ENCODE measurements around the gene TAS1R3. TPM values are rescaled to one million over a fixed set of nuclear protein-coding genes. Genes with fewer than 3 reads are reported as not detected.
"Not testable (repeated sequence)": the region's sequence is repeated elsewhere in the genome, so short reads cannot be mapped to it uniquely, and the experiment has no call there.

TAS1R3 gene
- total RNA-seq, 4 donors from 2014 or later: 0.13 to 0.57 (median 0.30) TPM

- H3K36me3 ChIP-seq: peaks cover 39 to 87% (median 40%) of the 10 kb centered on the region in 3 donors
These were observed 15.6 kb upstream of the TAS1R3 start for GRCh38 chr1:1315435-1315954.

GRCh38 chr1:1316199-1316598, 14.9 kb upstream of the TAS1R3 start:
- Histone ChIP-seq H3K4me1 (peaks cover 15 to 62% (median 24%) of the 10 kb centered on the region in 3 donors), H3K36me3 (peaks cover 35 to 87% (median 40%) of the 10 kb centered on the region in 3 donors), H3K27ac (peak overlapping the region in 1 of 4 donors; percentile 87)
- H3K4me3 ChIP-seq; H3K27me3 ChIP-seq; DNase-seq; intact Hi-C loops (cut with DNase I); H3K9me3 ChIP-seq: not testable (repeated sequence)
- WGBS, 2 donors: 81 to 87% methylated on average over 8 of the region's 8 CpGs

More at GRCh38 chr1:1315435-1315954, 15.6 kb upstream of the TAS1R3 start:
- no peak overlapping the region for H3K4me3 ChIP-seq
- WGBS, 2 donors: 81 to 84% methylated on average over 3 to 8 of the region's 26 CpGs
- peak overlapping the region in 1 of 4 donors; percentile 17 for H3K27ac ChIP-seq
- no peak for TF ChIP-seq CTCF (IDR thresholded peaks at IDR 0.05)
- no peak for TF ChIP-seq POLR2A (IDR thresholded peaks at IDR 0.05)
- intact Hi-C loops (cut with DNase I): no loop called here
- H3K27me3 ChIP-seq: no peaks in the 10 kb centered on the region
- H3K9me3 ChIP-seq: no peaks in the 10 kb centered on the region
- no peak for DNase-seq
- H3K4me1 ChIP-seq: peaks cover 22 to 62% (median 22%) of the 10 kb centered on the region in 3 donors

- intact Hi-C loops (cut with DNase I): no loop called here
- H3K4me1 ChIP-seq: peaks cover 15 to 66% (median 34%) of the 10 kb centered on the region in 3 donors
- peak overlapping the region; percentile 50 to 87 (median 82) for H3K27ac ChIP-seq
- no peaks in the 10 kb centered on the region for H3K9me3 ChIP-seq
- WGBS, 2 donors: 70 to 84% methylated on average over 6 of the region's 6 CpGs
- no peak overlapping the region for H3K4me3 ChIP-seq
- TF ChIP-seq CTCF (IDR thresholded peaks at IDR 0.05): no peak
- TF ChIP-seq POLR2A (IDR thresholded peaks at IDR 0.05): no peak
- H3K36me3 ChIP-seq: peaks cover 28 to 85% (median 39%) of the 10 kb centered on the region in 3 donors
- no peaks in the 10 kb centered on the region for H3K27me3 ChIP-seq
- no peak for DNase-seq
These were observed 13.7 kb upstream of the TAS1R3 start for GRCh38 chr1:1317420-1317819.

- Histone ChIP-seq H3K4me1 (peaks cover 20 to 74% (median 40%) of the 10 kb centered on the region in 3 donors), H3K27me3 (no peaks in the 10 kb centered on the region), H3K9me3 (no peaks in the 10 kb centered on the region), H3K4me3 (no peak overlapping the region), H3K36me3 (peaks cover 20 to 84% (median 31%) of the 10 kb centered on the region in 3 donors), H3K27ac (peak overlapping the region; percentile 50 to 87 (median 82))
- intact Hi-C loops (cut with DNase I): no loop called here
- WGBS, 2 donors: 33 to 36% methylated on average over 3 to 9 of the region's 9 CpGs
- no peak for DNase-seq
- no peak for TF ChIP-seq CTCF (IDR thresholded peaks at IDR 0.05)
- no peak for TF ChIP-seq POLR2A (IDR thresholded peaks at IDR 0.05)
These were observed 12.9 kb upstream of the TAS1R3 start for GRCh38 chr1:1318131-1318652.

GRCh38 chr1:1318777-1319645, 12.1 kb upstream of the TAS1R3 start:
- peaks cover 20 to 82% (median 45%) of the 10 kb centered on the region in 3 donors for H3K4me1 ChIP-seq
- WGBS, 2 donors: 78 to 83% methylated on average over 5 to 14 of the region's 36 CpGs

More at GRCh38 chr1:1318777-1319645, 12.1 kb upstream of the TAS1R3 start:
- no peaks in the 10 kb centered on the region for H3K27me3 ChIP-seq
- intact Hi-C loops (cut with DNase I): no loop called here
- DNase-seq: no peak
- TF ChIP-seq CTCF (IDR thresholded peaks at IDR 0.05) (no peak), POLR2A (IDR thresholded peaks at IDR 0.05) (no peak)
- peak overlapping the region; percentile 50 to 87 (median 82) for H3K27ac ChIP-seq
- peaks cover 12 to 76% (median 24%) of the 10 kb centered on the region in 3 donors for H3K36me3 ChIP-seq
- H3K9me3 ChIP-seq: no peaks in the 10 kb centered on the region
- H3K4me3 ChIP-seq: no peak overlapping the region
